KBM-7 (cell line): Measurements from ENCODE around the gene CDKL5.
A peak's percentile ranks its signal among the peaks of the same experiment; 100 is the strongest.
"Not testable (repeated sequence)": the region's sequence is repeated elsewhere in the genome, so short reads cannot be mapped to it uniquely, and the experiment has no call there.

Experiments
- DNase-seq: peaks from one replicate; pipeline ENCODE4 v3.0.0-alpha.2; 2015
- in situ Hi-C: fragments of 300-500 bp; cut with MboI; formaldehyde crosslinking; loops from 2 replicates; pipeline ENCODE4 v1.14.3; 2020; ENCODE audit warnings: low sequenced_read_pairs, low pct_unique_long_range_greater_than_20kb, mixed read lengths

CDKL5 gene

GRCh38 chrX:18425199-18426003 lies at the start of gene CDKL5:
Gene CDKL5, plus strand, starts transcription at chrX:18425608. Its CDS starts 81,489 bp downstream, at chrX:18507097.
- in situ Hi-C loops, result no loop called here
- peak; percentile 99 for DNase-seq

GRCh38 chrX:18377796-18378195 lies 47.6 kb upstream of the CDKL5 start:
- in situ Hi-C loops, result loop anchor here (10.0 kb wide), 1 partner anchor 583 kb away; no protein-coding TSS in a partner anchor

GRCh38 chrX:18389966-18390365 lies 35.4 kb upstream of the CDKL5 start:
- no peak for DNase-seq
- in situ Hi-C loops, result loop anchor here (10.0 kb wide), 1 partner anchor 505 kb away; no protein-coding TSS in a partner anchor

More at GRCh38 chrX:18377796-18378195, 47.6 kb upstream of the CDKL5 start:
- DNase-seq, result peak; percentile 87

- in situ Hi-C loops, result loop anchor here (10.0 kb wide), 1 partner anchor 504 kb away; no protein-coding TSS in a partner anchor
- peak; percentile 71 for DNase-seq
These were observed 34.4 kb upstream of the CDKL5 start for GRCh38 chrX:18390941-18391538.

- no peak for DNase-seq
- in situ Hi-C loops, result loop anchor here (10.0 kb wide), 1 partner anchor 500 kb away; no protein-coding TSS in a partner anchor
These were observed 30.9 kb upstream of the CDKL5 start for GRCh38 chrX:18394477-18394876.

- in situ Hi-C loops, result loop anchor here (10.0 kb wide), 1 partner anchor 933 kb away; no protein-coding TSS in a partner anchor
- no peak for DNase-seq
These were observed 23.6 kb upstream of the CDKL5 start for GRCh38 chrX:18401848-18402213.

DNA sequence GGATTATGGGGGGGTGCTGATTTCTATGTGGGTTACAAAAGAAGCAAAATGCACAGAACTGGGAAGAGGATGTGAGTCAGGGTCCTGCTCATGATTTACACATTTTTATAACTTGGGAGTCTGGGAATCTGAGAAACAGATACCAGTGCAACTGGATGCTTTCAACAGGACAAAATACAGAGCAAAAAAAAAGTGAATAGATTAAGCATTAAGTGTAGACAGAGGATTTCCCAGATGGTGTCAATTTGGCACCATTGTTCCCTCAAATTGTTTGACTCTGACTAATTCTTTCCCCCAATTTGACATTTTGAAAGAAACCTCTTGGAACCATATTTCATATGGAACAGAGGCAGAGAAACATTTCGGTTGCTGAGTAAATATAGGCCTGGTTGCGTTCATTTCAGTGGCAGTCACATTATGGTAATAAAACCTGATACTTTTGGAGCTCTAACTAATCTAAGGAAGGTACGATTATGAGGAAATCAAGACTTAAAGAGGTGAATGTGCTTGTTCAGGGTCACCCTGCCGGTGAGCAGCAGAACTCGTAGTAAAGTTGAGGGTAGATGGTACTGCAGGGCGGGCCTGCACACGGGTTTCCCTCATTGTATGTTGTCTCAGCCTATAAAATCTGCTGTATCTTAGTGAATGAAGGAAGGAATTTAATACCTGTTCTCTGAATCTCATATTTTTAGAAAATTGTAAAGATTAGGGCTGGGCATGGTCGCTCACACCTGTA lies 18.7 kb upstream of the CDKL5 start:
- DNase-seq, result no peak

DNA sequence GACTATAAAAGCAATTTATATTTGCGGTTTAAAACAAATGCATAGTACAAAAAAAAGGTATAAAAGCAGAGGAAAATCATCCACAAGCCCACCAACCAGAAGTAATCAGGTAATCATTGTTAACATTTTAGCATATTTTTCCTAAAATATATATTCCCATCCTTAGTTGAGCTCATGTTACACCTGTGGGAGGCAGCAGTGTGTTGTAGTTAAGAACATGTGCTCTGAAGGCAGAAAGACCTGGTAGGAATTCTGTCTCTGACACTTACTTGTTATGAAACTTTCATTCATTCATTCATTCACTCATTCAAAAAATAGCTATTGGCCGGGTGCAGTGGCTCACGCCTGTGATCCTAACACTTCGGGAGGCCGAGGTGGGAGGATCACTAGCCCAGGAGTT lies 15.4 kb upstream of the CDKL5 start:
- DNase-seq, result no peak
- in situ Hi-C loops, result no loop called here

More for the DNA sequence above, 18.7 kb upstream of the CDKL5 start:
- in situ Hi-C loops, result loop anchor here (10.0 kb wide), 1 partner anchor 928 kb away; no protein-coding TSS in a partner anchor

- in situ Hi-C loops, result no loop called here
- DNase-seq, result no peak
These were observed 10.0 kb upstream of the CDKL5 start for GRCh38 chrX:18415386-18415785.

DNA sequence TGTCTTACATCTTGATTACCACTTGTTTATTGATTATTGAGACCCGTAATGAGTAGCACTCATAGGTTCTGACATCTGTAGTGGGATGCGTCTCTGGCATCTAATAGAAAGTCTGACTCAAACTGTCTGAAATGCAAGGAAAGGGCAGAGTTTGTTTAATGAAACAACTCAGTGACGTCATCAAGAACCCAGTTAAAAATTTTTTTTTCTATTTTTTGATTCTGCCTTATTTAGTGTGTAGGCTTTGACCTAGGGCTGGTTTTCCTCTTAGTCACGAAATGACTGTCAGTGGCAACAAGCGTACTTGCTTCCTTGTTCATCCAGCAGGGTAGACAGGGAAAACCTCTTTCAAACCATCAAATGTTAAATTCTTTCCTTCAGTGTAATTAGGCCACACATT lies 3.1 kb upstream of the CDKL5 start:
- in situ Hi-C loops, result no loop called here
- no peak for DNase-seq

- no peak for DNase-seq
- in situ Hi-C loops, result no loop called here
These were observed 2.5 kb upstream of the CDKL5 start for GRCh38 chrX:18422886-18423285.

DNA sequence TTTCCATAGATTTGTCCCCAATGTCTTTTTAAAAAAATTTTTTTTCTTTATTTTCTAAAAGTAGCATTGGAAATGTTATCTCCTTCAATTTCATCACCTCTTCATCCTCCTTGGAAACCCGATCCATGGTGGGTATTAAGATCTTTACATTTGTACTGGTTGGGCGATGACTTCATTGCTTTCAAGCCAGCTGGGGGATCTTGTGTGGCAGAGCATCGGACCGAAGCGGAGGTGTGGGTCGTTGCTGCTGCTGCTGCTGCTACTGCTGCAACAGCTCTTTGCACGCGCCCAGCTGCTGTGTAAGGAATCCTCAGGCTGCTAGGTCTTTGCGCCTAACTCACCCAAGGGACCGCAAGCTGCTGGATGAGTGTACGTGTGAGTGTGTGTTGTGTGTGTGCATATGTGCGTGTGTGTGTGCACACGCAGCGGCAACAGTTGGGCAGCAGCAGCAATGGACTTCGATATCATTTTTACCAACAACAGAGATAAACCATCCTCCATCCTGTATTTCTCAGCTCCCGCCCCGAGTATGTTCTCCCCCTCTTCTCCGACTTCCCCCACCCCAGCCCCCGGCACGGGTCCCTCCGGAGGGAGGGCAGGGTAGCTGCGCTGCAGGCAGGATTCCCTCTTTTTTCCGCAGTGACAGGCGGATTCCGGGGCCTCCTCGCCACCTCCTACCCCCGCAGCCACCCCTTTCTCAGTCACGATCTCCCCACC lies 768 bp upstream of the CDKL5 start:
- peak; percentile 56 for DNase-seq
- in situ Hi-C loops, result no loop called here

- DNase-seq, result peak; percentile 20
- in situ Hi-C loops, result no loop called here
These were observed 554 bp downstream of the CDKL5 start for GRCh38 chrX:18426004-18426320.

DNA sequence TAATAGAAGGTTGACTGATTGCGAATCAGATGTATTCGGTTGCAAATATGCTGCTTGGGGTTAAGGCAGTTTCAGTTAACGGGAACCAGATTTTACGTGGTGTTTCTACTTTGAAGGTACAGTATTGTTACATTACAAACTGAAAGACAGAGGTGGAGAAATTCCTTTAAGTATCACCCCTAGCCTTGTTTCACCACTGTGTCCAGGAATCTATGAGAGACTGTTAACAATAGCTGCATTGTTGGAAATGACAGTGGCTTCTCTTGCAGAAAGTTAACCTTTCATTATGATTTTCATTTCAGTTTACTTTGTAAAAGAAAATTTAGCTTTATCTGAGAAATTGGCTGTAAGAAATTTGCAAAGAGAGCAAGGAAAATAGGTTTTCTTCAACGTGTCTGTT lies 2.6 kb downstream of the CDKL5 start:
- no peak for DNase-seq
- in situ Hi-C loops, result no loop called here

DNA sequence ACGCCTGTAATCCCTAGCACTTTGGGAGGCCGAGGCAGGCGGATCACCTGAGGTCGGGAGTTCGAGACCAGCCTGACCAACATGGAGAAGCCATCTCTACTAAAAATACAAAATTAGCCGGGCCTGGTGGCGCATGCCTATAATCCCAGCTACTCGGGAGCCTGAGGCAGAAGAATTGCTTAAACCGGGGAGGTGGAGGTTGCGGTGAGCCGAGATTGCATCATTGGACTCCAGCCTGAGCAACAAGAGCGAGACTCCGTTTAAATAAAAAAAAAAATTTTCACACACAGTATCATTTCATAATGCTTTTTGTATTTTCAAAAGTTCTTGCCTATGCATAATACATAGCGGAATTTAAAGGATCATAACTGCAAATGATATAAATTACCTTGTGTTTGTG lies 7.9 kb downstream of the CDKL5 start:
- in situ Hi-C loops, DNase-seq: not testable (repeated sequence)

DNA sequence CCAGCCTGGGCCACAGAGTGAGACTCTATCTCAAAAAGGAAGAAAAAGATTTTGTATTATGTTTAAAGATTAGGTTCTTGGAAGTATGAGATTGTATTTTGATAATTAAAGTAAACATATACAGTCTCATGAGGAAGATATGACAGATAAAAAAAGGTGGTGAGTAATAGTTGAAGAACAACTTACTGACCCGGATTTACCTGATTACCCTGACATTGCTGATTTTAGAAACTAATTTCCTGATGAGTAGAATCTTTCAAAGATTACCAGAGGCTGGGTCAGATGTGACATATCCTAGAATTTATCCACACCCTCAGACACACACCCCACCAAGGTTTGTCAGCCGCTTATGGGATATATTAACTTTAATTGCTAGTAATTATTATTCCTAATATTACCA lies 9.5 kb downstream of the CDKL5 start:
- no peak for DNase-seq
- in situ Hi-C loops, result no loop called here

DNA sequence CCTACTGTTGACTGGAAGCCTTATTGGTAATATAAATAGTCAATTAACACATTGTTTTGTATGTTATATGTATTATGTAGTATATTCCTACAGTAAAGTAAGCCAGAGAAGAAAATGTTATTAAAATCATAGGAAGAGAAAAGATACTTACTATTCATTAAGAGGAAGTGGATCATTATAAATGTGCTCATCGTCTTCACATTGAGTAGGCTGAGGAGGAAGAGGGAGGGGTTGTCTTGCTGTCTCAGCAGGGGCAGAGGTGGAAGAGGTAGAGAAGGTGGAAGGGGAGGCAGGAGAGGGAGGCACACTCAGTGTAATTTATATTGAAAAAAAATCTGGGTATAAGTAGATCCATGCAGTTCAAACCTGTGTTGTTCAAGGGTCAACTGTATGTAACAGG lies 10.6 kb downstream of the CDKL5 start:
- in situ Hi-C loops, result no loop called here
- no peak for DNase-seq

DNA sequence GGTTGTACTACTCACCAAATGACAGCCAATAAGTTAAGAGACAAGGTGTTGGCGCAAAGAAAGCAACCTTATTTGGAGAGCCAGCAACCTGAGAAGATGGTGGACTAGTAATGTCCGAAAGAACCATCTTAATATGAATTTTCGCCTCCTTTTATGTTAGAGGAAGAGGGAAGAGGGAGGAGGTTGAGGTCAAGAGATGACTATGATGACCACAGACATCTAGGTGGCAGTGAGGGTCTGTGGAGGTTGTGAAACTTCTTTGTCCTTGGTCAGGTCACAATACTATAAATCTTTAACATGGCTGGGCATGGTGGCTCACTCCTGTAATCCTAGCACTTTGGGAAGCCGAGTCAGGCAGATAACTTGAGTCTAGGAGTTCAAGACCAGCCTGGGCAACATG lies 15.4 kb downstream of the CDKL5 start:
- no peak for DNase-seq
- in situ Hi-C loops, result no loop called here

DNA sequence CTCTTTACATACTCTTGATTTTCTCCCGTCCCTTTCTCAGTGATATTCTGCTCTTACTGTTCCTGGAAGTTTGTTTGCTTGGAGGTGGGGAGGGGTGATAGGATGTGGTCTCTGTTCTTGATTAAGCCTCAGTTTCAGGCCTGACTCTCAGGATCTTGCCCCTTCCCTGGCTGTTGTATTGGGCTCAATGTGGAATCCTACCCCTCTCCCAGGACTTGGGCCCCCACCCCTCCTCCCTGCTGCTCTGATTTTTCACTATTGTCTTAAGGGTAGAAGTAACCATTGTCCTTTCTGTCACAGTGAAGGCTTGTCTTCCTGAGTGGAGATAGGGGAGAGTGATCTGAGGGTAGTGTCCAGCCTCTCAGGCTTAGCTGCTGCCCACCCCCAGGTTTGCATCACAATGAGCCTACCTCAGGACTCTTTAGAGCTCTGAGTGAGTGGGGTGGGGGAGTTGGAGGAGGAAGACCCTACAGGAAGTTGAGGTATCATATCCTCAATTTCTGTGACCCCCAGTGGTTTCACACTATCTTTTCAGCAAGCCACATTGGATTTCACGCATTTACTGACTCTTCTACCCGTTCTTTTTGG lies 16.5 kb downstream of the CDKL5 start:
- in situ Hi-C loops, result no loop called here
- DNase-seq, result no peak
